WTC11 (cell line): Measurements from ENCODE around the gene COL3A1. TPM values are rescaled to one million over a fixed set of nuclear protein-coding genes. Genes with fewer than 3 reads are reported as not detected.

ENCODE experiments used
- ATAC-seq: fragments of 200-7000 bp; cut with Tn5 transposase; 2 replicates; pipeline ENCODE4 v1.10.0; 2021; ENCODE audit warnings: mild to moderate bottlenecking, moderate library complexity
- CTCF ChIA-PET: fragments of 300-600 bp; sonication (Branson Sonifier 250); formaldehyde crosslinking; loops from one replicate; lab custom pipeline; 2021; ENCODE audit warnings: antibody characterized with exemption; lab: Charles Lee
- POLR2A ChIA-PET: fragments of 350-600 bp; sonication (Branson Sonifier 250); formaldehyde crosslinking; loops from one replicate; lab custom pipeline; 2021; ENCODE audit warnings: antibody characterized with exemption; lab: Charles Lee
- DNase-seq: peaks from one replicate; pipeline ENCODE4 v3.0.0; 2021; ENCODE audit warnings: low spot score
- H3K27ac Mint-ChIP-seq: 2 replicates; pipeline ENCODE4 v1.8.0; 2021; ENCODE audit warnings: mixed read lengths
- H3K27me3 Mint-ChIP-seq: 2 replicates; pipeline ENCODE4 v1.8.0; 2021; ENCODE audit warnings: low read depth, mild to moderate bottlenecking, moderate library complexity, mixed read lengths
- H3K36me3 Mint-ChIP-seq: 2 replicates; pipeline ENCODE4 v1.8.0; 2021; ENCODE audit warnings: mixed read lengths
- H3K4me1 Mint-ChIP-seq: 2 replicates; pipeline ENCODE4 v1.8.0; 2022; ENCODE audit warnings: mixed read lengths
- H3K4me3 Mint-ChIP-seq: 2 replicates; pipeline ENCODE4 v1.8.0; 2021; ENCODE audit warnings: mild to moderate bottlenecking, moderate library complexity, mixed read lengths
- H3K9me3 Mint-ChIP-seq: 2 replicates; pipeline ENCODE4 v1.8.0; 2021; ENCODE audit warnings: mixed read lengths
- CREB1 ChIP-seq: sonication (generic); formaldehyde crosslinking; IDR thresholded peaks from 2 replicates; pipeline ENCODE4 v1.8.0; 2023; ENCODE audit warnings: mild to moderate bottlenecking, missing genetic modification reagents
- ESRRA ChIP-seq: sonication (generic); formaldehyde crosslinking; IDR thresholded peaks from 2 replicates; pipeline ENCODE4 v1.8.1; 2022; ENCODE audit warnings: mild to moderate bottlenecking, missing genetic modification reagents, borderline replicate concordance
- ETV6 ChIP-seq: sonication (generic); formaldehyde crosslinking; IDR thresholded peaks from 2 replicates; pipeline ENCODE4 v1.8.1; 2022; ENCODE audit warnings: mild to moderate bottlenecking, missing genetic modification reagents
- FOXJ3 ChIP-seq: sonication (generic); formaldehyde crosslinking; IDR thresholded peaks from 2 replicates; pipeline ENCODE4 v1.9.0; 2021; ENCODE audit warnings: missing genetic modification reagents, mild to moderate bottlenecking, borderline replicate concordance
- FOXK1 ChIP-seq: sonication (generic); formaldehyde crosslinking; IDR thresholded peaks from 2 replicates; pipeline ENCODE4 v1.8.0; 2022; ENCODE audit warnings: mild to moderate bottlenecking, moderate library complexity, missing genetic modification reagents
- GABPB1 ChIP-seq: sonication (generic); formaldehyde crosslinking; IDR thresholded peaks from 2 replicates; pipeline ENCODE4 v1.8.1; 2023; ENCODE audit warnings: mild to moderate bottlenecking, missing genetic modification reagents
- GRHL2 ChIP-seq: fragments of 250-450 bp; sonication (Bioruptor Pico); IDR thresholded peaks from 2 replicates; pipeline ENCODE4 v1.8.0; 2022; ENCODE audit warnings: mild to moderate bottlenecking, moderate library complexity; ENCODE audit not compliant: insufficient replicate concordance, severe bottlenecking
- HMGA2 ChIP-seq: fragments of 250-450 bp; sonication (Bioruptor Pico); IDR thresholded peaks from 2 replicates; pipeline ENCODE4 v1.4.0; 2021; ENCODE audit warnings: mild to moderate bottlenecking, moderate library complexity
- KAT7 ChIP-seq: sonication (generic); formaldehyde crosslinking; IDR thresholded peaks from 2 replicates; pipeline ENCODE4 v1.8.1; 2023; ENCODE audit warnings: missing genetic modification reagents, mild to moderate bottlenecking, borderline replicate concordance
- MYBL2 ChIP-seq: sonication (generic); formaldehyde crosslinking; IDR thresholded peaks from 2 replicates; pipeline ENCODE4 v1.8.1; 2023; ENCODE audit warnings: mild to moderate bottlenecking, moderate library complexity, missing genetic modification reagents
- NFATC4 ChIP-seq: fragments of 250-450 bp; sonication (Bioruptor Pico); IDR thresholded peaks from 2 replicates; pipeline ENCODE4 v1.9.0; 2021; ENCODE audit warnings: mild to moderate bottlenecking
- NR1H2 ChIP-seq: sonication (generic); formaldehyde crosslinking; IDR thresholded peaks from 2 replicates; pipeline ENCODE4 v1.9.0; 2021; ENCODE audit warnings: mild to moderate bottlenecking, moderate library complexity, missing genetic modification reagents
- NR3C1 ChIP-seq: sonication (generic); formaldehyde crosslinking; conservative IDR thresholded peaks from 2 replicates; pipeline ENCODE4 v1.8.1; 2023; ENCODE audit warnings: low read depth, mild to moderate bottlenecking, missing genetic modification reagents
- OVOL2 ChIP-seq: fragments of 250-450 bp; sonication (Bioruptor Pico); IDR thresholded peaks from 2 replicates; pipeline ENCODE4 v1.9.0; 2021; ENCODE audit warnings: mild to moderate bottlenecking, borderline replicate concordance
- PRRX2 ChIP-seq: fragments of 250-450 bp; sonication (Bioruptor Pico); IDR thresholded peaks from 2 replicates; pipeline ENCODE4 v1.8.0; 2021; ENCODE audit warnings: mild to moderate bottlenecking
- RORB ChIP-seq: fragments of 250-450 bp; sonication (Bioruptor Pico); IDR thresholded peaks from 2 replicates; pipeline ENCODE4 v1.9.0; 2021; ENCODE audit warnings: mild to moderate bottlenecking
- SMAD3 ChIP-seq: sonication (generic); formaldehyde crosslinking; IDR thresholded peaks from 2 replicates; pipeline ENCODE4 v1.8.0; 2022; ENCODE audit warnings: missing genetic modification reagents, mild to moderate bottlenecking, borderline replicate concordance
- ZNF121 ChIP-seq: sonication (generic); formaldehyde crosslinking; IDR thresholded peaks from 2 replicates; pipeline ENCODE4 v1.8.0; 2023; ENCODE audit warnings: missing genetic modification reagents
- ZNF232 ChIP-seq: sonication (generic); formaldehyde crosslinking; IDR thresholded peaks from 2 replicates; pipeline ENCODE4 v1.8.0; 2022; ENCODE audit warnings: mild to moderate bottlenecking, missing genetic modification reagents
- ZNF263 ChIP-seq: sonication (generic); formaldehyde crosslinking; IDR thresholded peaks from 2 replicates; pipeline ENCODE4 v1.8.1; 2022; ENCODE audit warnings: low read depth, mild to moderate bottlenecking, moderate library complexity, missing genetic modification reagents
- ZNF317 ChIP-seq: sonication (generic); formaldehyde crosslinking; IDR thresholded peaks from 2 replicates; pipeline ENCODE4 v1.8.1; 2023; ENCODE audit warnings: low read depth, mild to moderate bottlenecking, moderate library complexity, missing genetic modification reagents, borderline replicate concordance
- ZNF396 ChIP-seq: fragments of 250-450 bp; sonication (Bioruptor Pico); IDR thresholded peaks from 2 replicates; pipeline ENCODE4 v1.8.0; 2021; ENCODE audit warnings: mild to moderate bottlenecking, moderate library complexity, borderline replicate concordance
- total RNA-seq: library from RNA; stranded (reverse); gene quantifications from 3 replicates; pipeline ENCODE4 v1.2.3, GENCODE V29; 2021
- TF ChIP-seq, protein P1 (sequence below): sonication (generic); formaldehyde crosslinking; conservative IDR thresholded peaks from 2 replicates; pipeline ENCODE4 v1.8.1; 2022; ENCODE audit warnings: mild to moderate bottlenecking, missing genetic modification reagents
- TF ChIP-seq, protein P2 (sequence below): sonication (generic); formaldehyde crosslinking; IDR thresholded peaks from 2 replicates; pipeline ENCODE4 v1.8.1; 2023; ENCODE audit warnings: mild to moderate bottlenecking, missing genetic modification reagents
- TF ChIP-seq, protein P3 (sequence below): sonication (generic); formaldehyde crosslinking; IDR thresholded peaks from 2 replicates; pipeline ENCODE4 v1.8.1; 2023; ENCODE audit warnings: mild to moderate bottlenecking, missing genetic modification reagents, moderate library complexity
- TF ChIP-seq, protein P4 (sequence below): sonication (generic); formaldehyde crosslinking; IDR thresholded peaks from 2 replicates; pipeline ENCODE4 v1.8.1; 2022; ENCODE audit warnings: missing genetic modification reagents, borderline replicate concordance
- TF ChIP-seq, protein P5 (sequence below): sonication (generic); formaldehyde crosslinking; IDR thresholded peaks from 2 replicates; pipeline ENCODE4 v1.8.1; 2023; ENCODE audit warnings: mild to moderate bottlenecking, moderate library complexity, missing genetic modification reagents
- TF ChIP-seq, protein P6 (sequence below): sonication (generic); formaldehyde crosslinking; IDR thresholded peaks from 2 replicates; pipeline ENCODE4 v1.8.0; 2022; ENCODE audit warnings: mild to moderate bottlenecking, missing genetic modification reagents
- TF ChIP-seq, protein P7 (sequence below): fragments of 250-450 bp; sonication (Bioruptor Pico); conservative IDR thresholded peaks from 2 replicates; pipeline ENCODE4 v1.9.0; 2021; ENCODE audit warnings: mild to moderate bottlenecking

COL3A1 gene
- total RNA-seq, 1 experiment from 2014 or later: 0.61 TPM

DNA sequence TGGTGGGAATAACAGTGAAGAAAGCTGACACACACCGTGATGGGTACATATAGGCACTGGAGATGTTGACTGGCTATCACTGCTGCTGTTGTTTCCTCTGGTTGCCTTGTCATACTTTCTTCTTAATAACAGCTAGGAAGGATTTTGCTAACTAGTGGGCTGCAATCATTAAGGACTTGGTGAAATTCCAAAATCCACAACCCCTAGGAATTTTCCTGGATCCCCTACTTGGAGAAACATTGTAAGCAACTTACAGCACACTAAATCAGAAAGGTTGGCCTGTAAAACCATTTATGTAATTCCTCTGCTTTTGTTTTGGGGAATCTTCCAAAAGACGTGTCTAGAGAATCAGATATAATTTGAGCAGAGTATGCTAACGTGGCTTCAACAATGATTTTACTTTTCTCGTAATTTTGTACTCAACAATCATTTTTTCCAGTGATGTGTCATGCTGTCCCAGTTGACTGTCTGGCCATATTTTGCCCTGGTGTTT lies 8.0 kb upstream of the COL3A1 start:
- H3K27ac Mint-ChIP-seq: no peak overlapping the region
- POLR2A ChIA-PET: no interaction called here
- CTCF ChIA-PET: interaction anchor here (1.0 to 1.2 kb wide), 2 partner anchors 12 to 18 kb away, joined by 3 read pairs; no protein-coding TSS in a partner anchor
- TF ChIP-seq CREB1 (CRISPR knock-in tag) (no peak), MYBL2 (CRISPR knock-in tag) (no peak), KAT7 (no peak), ETV6 (CRISPR knock-in tag) (no peak), ZNF263 (no peak), OVOL2 (CRISPR knock-in tag) (no peak), ZNF232 (CRISPR knock-in tag) (no peak), NR1H2 (no peak), ZNF396 (no peak), FOXK1 (CRISPR knock-in tag) (no peak), RORB (CRISPR knock-in tag) (no peak), NFATC4 (no peak), PRRX2 (CRISPR knock-in tag) (no peak), HMGA2 (CRISPR knock-in tag) (no peak), ZNF121 (CRISPR knock-in tag) (no peak), GABPB1 (CRISPR knock-in tag) (no peak)
- TF ChIP-seq, protein P1, sequence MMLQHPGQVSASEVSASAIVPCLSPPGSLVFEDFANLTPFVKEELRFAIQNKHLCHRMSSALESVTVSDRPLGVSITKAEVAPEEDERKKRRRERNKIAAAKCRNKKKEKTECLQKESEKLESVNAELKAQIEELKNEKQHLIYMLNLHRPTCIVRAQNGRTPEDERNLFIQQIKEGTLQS (CRISPR knock-in tag): no peak
- TF ChIP-seq, protein P2, sequence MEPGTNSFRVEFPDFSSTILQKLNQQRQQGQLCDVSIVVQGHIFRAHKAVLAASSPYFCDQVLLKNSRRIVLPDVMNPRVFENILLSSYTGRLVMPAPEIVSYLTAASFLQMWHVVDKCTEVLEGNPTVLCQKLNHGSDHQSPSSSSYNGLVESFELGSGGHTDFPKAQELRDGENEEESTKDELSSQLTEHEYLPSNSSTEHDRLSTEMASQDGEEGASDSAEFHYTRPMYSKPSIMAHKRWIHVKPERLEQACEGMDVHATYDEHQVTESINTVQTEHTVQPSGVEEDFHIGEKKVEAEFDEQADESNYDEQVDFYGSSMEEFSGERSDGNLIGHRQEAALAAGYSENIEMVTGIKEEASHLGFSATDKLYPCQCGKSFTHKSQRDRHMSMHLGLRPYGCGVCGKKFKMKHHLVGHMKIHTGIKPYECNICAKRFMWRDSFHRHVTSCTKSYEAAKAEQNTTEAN: no peak
- TF ChIP-seq, protein P3, sequence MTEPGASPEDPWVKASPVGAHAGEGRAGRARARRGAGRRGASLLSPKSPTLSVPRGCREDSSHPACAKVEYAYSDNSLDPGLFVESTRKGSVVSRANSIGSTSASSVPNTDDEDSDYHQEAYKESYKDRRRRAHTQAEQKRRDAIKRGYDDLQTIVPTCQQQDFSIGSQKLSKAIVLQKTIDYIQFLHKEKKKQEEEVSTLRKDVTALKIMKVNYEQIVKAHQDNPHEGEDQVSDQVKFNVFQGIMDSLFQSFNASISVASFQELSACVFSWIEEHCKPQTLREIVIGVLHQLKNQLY (CRISPR knock-in tag): no peak
- TF ChIP-seq, protein P4, sequence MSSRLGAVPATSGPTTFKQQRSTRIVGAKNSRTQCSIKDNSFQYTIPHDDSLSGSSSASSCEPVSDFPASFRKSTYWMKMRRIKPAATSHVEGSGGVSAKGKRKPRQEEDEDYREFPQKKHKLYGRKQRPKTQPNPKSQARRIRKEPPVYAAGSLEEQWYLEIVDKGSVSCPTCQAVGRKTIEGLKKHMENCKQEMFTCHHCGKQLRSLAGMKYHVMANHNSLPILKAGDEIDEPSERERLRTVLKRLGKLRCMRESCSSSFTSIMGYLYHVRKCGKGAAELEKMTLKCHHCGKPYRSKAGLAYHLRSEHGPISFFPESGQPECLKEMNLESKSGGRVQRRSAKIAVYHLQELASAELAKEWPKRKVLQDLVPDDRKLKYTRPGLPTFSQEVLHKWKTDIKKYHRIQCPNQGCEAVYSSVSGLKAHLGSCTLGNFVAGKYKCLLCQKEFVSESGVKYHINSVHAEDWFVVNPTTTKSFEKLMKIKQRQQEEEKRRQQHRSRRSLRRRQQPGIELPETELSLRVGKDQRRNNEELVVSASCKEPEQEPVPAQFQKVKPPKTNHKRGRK (CRISPR knock-in tag): no peak
- H3K27me3 Mint-ChIP-seq: no peaks in the 10 kb centered on the region
- H3K4me1 Mint-ChIP-seq: no peaks in the 10 kb centered on the region
- H3K4me3 Mint-ChIP-seq: no peak overlapping the region
- peaks cover 5% of the 10 kb centered on the region for H3K9me3 Mint-ChIP-seq
- ATAC-seq (no peak), DNase-seq (no peak)
- H3K36me3 Mint-ChIP-seq: no peaks in the 10 kb centered on the region

DNA sequence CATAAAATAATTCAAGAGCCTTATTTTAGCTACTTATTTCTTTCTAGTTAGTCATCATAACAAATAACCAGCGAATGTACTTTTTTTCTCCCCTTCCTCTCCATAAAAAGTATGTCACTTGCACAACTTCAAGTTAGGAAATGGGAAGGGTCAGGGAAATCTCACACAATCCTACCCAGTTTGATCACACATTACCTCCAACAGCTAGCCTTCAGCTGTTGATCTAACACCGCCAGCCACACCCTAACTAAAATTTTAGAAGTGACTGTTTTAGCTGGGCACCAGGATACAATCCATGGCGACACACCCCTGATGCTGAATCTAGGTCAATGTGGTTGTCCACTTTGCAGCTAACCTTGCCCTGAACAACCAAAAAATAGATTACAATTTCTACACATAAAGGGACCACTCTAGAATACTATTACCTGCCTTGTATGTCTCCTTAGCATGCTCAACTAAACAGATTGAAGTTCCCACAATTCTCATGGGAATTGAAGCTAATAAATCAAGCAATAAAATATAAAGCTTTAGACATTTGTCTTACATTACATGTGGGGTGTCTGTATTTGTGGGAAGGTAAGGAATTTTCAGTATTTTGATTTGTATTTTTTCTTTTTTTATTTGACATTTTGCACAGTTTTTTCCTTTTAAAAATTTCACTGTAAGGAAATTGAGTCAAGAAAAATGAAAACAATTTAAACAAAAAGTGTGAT lies 7.3 kb upstream of the COL3A1 start:
- ChIA-PET CTCF (interaction anchor here (1.0 to 1.2 kb wide), 2 partner anchors 11 to 17 kb away, joined by 3 read pairs; no protein-coding TSS in a partner anchor), POLR2A (no interaction called here)
- DNase-seq (no peak), ATAC-seq (no peak)
- Mint-ChIP-seq H3K9me3 (no peaks in the 10 kb centered on the region), H3K4me3 (no peak overlapping the region), H3K36me3 (no peaks in the 10 kb centered on the region), H3K27me3 (no peaks in the 10 kb centered on the region), H3K4me1 (no peaks in the 10 kb centered on the region), H3K27ac (no peak overlapping the region)
- no peak for TF ChIP-seq ESRRA (CRISPR knock-in tag)
- no peak for TF ChIP-seq SMAD3 (CRISPR knock-in tag)
- TF ChIP-seq, protein P5, sequence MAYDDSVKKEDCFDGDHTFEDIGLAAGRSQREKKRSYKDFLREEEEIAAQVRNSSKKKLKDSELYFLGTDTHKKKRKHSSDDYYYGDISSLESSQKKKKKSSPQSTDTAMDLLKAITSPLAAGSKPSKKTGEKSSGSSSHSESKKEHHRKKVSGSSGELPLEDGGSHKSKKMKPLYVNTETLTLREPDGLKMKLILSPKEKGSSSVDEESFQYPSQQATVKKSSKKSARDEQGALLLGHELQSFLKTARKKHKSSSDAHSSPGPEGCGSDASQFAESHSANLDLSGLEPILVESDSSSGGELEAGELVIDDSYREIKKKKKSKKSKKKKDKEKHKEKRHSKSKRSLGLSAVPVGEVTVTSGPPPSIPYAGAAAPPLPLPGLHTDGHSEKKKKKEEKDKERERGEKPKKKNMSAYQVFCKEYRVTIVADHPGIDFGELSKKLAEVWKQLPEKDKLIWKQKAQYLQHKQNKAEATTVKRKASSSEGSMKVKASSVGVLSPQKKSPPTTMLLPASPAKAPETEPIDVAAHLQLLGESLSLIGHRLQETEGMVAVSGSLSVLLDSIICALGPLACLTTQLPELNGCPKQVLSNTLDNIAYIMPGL (CRISPR knock-in tag): no peak
- no peak for TF ChIP-seq GRHL2 (CRISPR knock-in tag)
- TF ChIP-seq, protein P6, sequence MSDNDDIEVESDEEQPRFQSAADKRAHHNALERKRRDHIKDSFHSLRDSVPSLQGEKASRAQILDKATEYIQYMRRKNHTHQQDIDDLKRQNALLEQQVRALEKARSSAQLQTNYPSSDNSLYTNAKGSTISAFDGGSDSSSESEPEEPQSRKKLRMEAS (CRISPR knock-in tag): no peak
- TF ChIP-seq PRRX2 (CRISPR knock-in tag): no peak
- TF ChIP-seq, protein P7, sequence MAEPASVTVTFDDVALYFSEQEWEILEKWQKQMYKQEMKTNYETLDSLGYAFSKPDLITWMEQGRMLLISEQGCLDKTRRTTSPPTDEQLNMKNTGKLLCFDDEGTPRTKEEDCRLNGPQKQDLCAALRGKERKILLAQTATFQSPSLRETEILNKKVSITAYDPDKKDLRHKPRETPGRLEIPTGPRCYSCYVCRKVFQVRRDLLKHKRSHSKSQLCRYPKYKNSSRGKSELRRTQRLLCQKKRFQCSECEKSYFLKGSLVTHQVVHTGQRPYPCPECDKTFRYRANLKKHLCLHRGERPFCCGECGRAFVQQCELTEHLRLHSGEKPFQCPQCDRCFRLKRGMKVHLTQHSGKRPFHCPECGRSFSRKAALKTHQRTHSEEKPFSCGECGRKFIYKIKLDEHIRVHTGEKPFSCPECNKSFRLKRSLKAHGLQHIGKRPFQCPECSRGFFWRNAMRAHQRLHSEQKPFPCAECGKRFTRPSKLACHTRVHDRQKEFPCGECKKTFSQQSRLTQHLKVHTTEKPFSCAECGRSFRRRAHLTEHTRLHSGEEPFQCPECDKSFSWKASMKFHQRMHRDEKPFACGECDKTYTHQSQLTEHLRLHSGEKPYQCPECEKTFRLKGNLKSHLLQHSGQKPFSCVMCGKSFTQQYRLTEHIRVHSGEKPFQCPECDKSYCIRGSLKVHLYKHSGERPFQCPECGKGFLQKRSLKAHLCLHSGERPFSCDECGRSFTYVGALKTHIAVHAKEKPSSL (CRISPR knock-in tag): no peak
- no peak for TF ChIP-seq NR3C1 (CRISPR knock-in tag)
- TF ChIP-seq ZNF317 (CRISPR knock-in tag): no peak
- no peak for TF ChIP-seq FOXJ3 (CRISPR knock-in tag)
